Endothelial cell of umbilical vein (primary cell): ENCODE measurements around the gene ZNF827. TPM values are rescaled to one million over a fixed set of nuclear protein-coding genes. Genes with fewer than 3 reads are reported as not detected.
A peak's percentile ranks its signal among the peaks of the same experiment; 100 is the strongest.

Experiments
- BruUV-seq: library from RNA; stranded (reverse); fragments of 400-500 nt; replicated peaks from 2 replicates; lab custom pipeline; 2021; lab: Mats Ljungman, UMichigan
- CTCF ChIA-PET: fragments of 300-600, 350-600 bp; sonication (Branson Sonifier 250); formaldehyde crosslinking; loops from one replicate; lab custom pipeline; 2021; ENCODE audit warnings: antibody characterized with exemption, inconsistent platforms; lab: Charles Lee
- POLR2A ChIA-PET: fragments of 300-600, 350-600 bp; sonication (Branson Sonifier 250); formaldehyde crosslinking; loops from one replicate; lab custom pipeline; 2021; ENCODE audit warnings: antibody characterized with exemption, inconsistent platforms; lab: Charles Lee
- DNase-seq: peaks from one replicate; pipeline ENCODE4 v3.0.0-alpha.2; 2011; ENCODE audit warnings: low read depth, low spot score
- FAIRE-seq: peaks from 2 replicates; lab custom pipeline; 2011; peaks lifted over from hg19 to GRCh38; lab: Jason Lieb, UNC
- H2AFZ ChIP-seq: 2 replicates; pipeline ENCODE4 v1.6.0; 2012; ENCODE audit warnings: low read depth, low read length, control low read depth, inconsistent platforms
- H3K27ac ChIP-seq: 2 replicates; pipeline ENCODE4 v1.5.1; 2011; ENCODE audit warnings: low read depth, mild to moderate bottlenecking, control low read depth, low read length, moderate library complexity; ENCODE audit not compliant: insufficient read depth
- H3K27me3 ChIP-seq, 2 experiments: 2 replicates each; pipeline versions ENCODE4 v1.6.0 to v1.6.1; 2011; ENCODE audit warnings: low read length in 2 of 2, mixed read lengths in 1 of 2; ENCODE audit not compliant: control insufficient read depth in 2 of 2, insufficient read depth in 2 of 2
- H3K36me3 ChIP-seq, 2 experiments: 2 replicates in 1 of 2; 3 replicates in 1 of 2; pipeline ENCODE4 v1.5.1; 2011; ENCODE audit warnings: low read length in 2 of 2, mild to moderate bottlenecking in 1 of 2, moderate library complexity in 1 of 2; ENCODE audit not compliant: control insufficient read depth in 2 of 2, insufficient read depth in 2 of 2; ENCODE audit errors: extremely low read depth in 1 of 2
- H3K4me1 ChIP-seq: 3 replicates; pipeline ENCODE4 v1.5.1; 2011; ENCODE audit warnings: mild to moderate bottlenecking, low read length; ENCODE audit not compliant: control insufficient read depth, insufficient read depth; ENCODE audit errors: extremely low read depth
- H3K4me2 ChIP-seq: 2 replicates; pipeline ENCODE4 v1.6.1; 2011; ENCODE audit warnings: low read length, control low read depth, mixed read lengths; ENCODE audit not compliant: insufficient read depth
- H3K4me3 ChIP-seq, 3 experiments: fragments of 200-600 bp in 1 of 3; sonication (generic), shearing (Covaris generic) in 1 of 3; replicated peaks in 1 of 3; 2 replicates each; pipeline ENCODE4 v1.5.1; 2011 to 2016; ENCODE audit warnings: control low read depth in 3 of 3, low read length in 3 of 3, mild to moderate bottlenecking in 2 of 3, inconsistent platforms in 1 of 3, low read depth in 1 of 3, moderate library complexity in 1 of 3; ENCODE audit not compliant: insufficient read depth in 1 of 3
- H3K79me2 ChIP-seq: 2 replicates; pipeline ENCODE4 v1.6.0; 2012; ENCODE audit warnings: low read length, inconsistent platforms; ENCODE audit not compliant: control insufficient read depth, insufficient read depth
- H3K9ac ChIP-seq: replicated peaks from 2 replicates; pipeline ENCODE3; 2011; ENCODE audit warnings: low read length, control low read depth; ENCODE audit not compliant: insufficient read depth; ENCODE audit errors: extremely low read depth
- H3K9me1 ChIP-seq: replicated peaks from 3 replicates; pipeline ENCODE4 v1.6.0; 2011; ENCODE audit warnings: mild to moderate bottlenecking, low read length; ENCODE audit not compliant: control insufficient read depth, insufficient read depth; ENCODE audit errors: extremely low read depth
- H3K9me3 ChIP-seq: replicated peaks from 2 replicates; pipeline ENCODE4 v1.5.1; 2012; ENCODE audit warnings: low read length, inconsistent platforms; ENCODE audit not compliant: control insufficient read depth, insufficient read depth
- H4K20me1 ChIP-seq: replicated peaks from 2 replicates; pipeline ENCODE3; 2011; ENCODE audit warnings: mild to moderate bottlenecking, low read length; ENCODE audit not compliant: control insufficient read depth, insufficient read depth; ENCODE audit errors: extremely low read depth
- CTCF ChIP-seq, 2 donors: IDR thresholded peaks; 1 replicate in 1 of 2; 2 replicates in 1 of 2; pipeline ENCODE4 v1.5.1; 2011; ENCODE audit warnings: low read length in 2 of 2, mild to moderate bottlenecking in 2 of 2, moderate library complexity in 2 of 2, control low read depth in 1 of 2, inconsistent platforms in 1 of 2, low read depth in 1 of 2; ENCODE audit not compliant: insufficient read depth in 1 of 2; ENCODE audit errors: extremely low read depth in 1 of 2
- EZH2 ChIP-seq: IDR thresholded peaks from 2 replicates; pipeline ENCODE4 v1.6.1; 2012; ENCODE audit warnings: borderline replicate concordance, low read depth, mild to moderate bottlenecking, moderate library complexity, low read length, inconsistent platforms; ENCODE audit not compliant: severe bottlenecking
- FOS ChIP-seq: IDR thresholded peaks from 2 replicates; pipeline ENCODE4 v1.6.1; 2011; ENCODE audit warnings: mild to moderate bottlenecking, low read length, moderate library complexity, borderline replicate concordance; ENCODE audit not compliant: insufficient read depth
- GATA2 ChIP-seq: IDR thresholded peaks from 2 replicates; pipeline ENCODE4 v1.7.0; 2011; ENCODE audit warnings: low read depth, mild to moderate bottlenecking, moderate library complexity, mixed read lengths, low read length; ENCODE audit not compliant: insufficient read length, insufficient read depth
- JUN ChIP-seq: IDR thresholded peaks from 2 replicates; pipeline ENCODE4 v1.6.1; 2011; ENCODE audit warnings: borderline replicate concordance, low read depth; ENCODE audit not compliant: insufficient read length, insufficient read depth
- MAX ChIP-seq: IDR thresholded peaks from 2 replicates; pipeline ENCODE4 v1.6.1; 2011; ENCODE audit not compliant: insufficient read depth, insufficient read length
- MYC ChIP-seq: IDR thresholded peaks from one replicate; pipeline ENCODE4 v1.6.1; 2011; ENCODE audit warnings: mild to moderate bottlenecking, low read depth, low read length
- POLR2A ChIP-seq: IDR thresholded peaks from 2 replicates; pipeline ENCODE4 v1.6.1; 2012; ENCODE audit warnings: low read depth, mild to moderate bottlenecking, control low read depth, low read length
- POLR2AphosphoS5 ChIP-seq: IDR thresholded peaks from 2 replicates; pipeline ENCODE4 v1.6.1; 2012; ENCODE audit warnings: low read depth, mild to moderate bottlenecking, control low read depth, low read length, moderate library complexity; ENCODE audit not compliant: insufficient read depth
- dilution Hi-C: fragments of 300-500 bp; cut with MboI; formaldehyde crosslinking; loops from one replicate; pipeline ENCODE4 v1.15.0; 2019; ENCODE audit warnings: low sequenced_read_pairs; ENCODE audit not compliant: extremely low pct_ligation_motif_present
- intact Hi-C: fragments of 100-400 bp; cut with micrococcal nuclease; formaldehyde crosslinking; loops from one replicate; pipeline ENCODE4 v1.10.0; 2022
- polyA plus RNA-seq, 4 experiments: library from polyadenylated mRNA; depleted of rRNA in 3 of 4; stranded (reverse) in 3 of 4; unstranded in 1 of 4; fragments of >200 nt; gene quantifications; 2 replicates each; pipeline versions ENCODE4 v1.2.1 to v1.2.3, GENCODE V29; 2011 to 2012; ENCODE audit warnings: missing spikeins in 1 of 4
- total RNA-seq: library from RNA; stranded (reverse); gene quantifications from 2 replicates; pipeline ENCODE4 v1.2.3, GENCODE V29; 2021

ZNF827 gene
- total and polyA plus RNA-seq, 2 donors (not counting 3 experiments of a cell fraction or from before 2014, with no cell fraction given): 16.9 to 23.7 TPM

GRCh38 chr4:145956288-145956890 is 17.8 kb upstream of the ZNF827 start:
- H4K20me1 ChIP-seq: no peaks in the 10 kb centered on the region
- CTCF ChIA-PET: no interaction called here
- H3K9me3 ChIP-seq: no peaks in the 10 kb centered on the region
- POLR2A ChIA-PET: no interaction called here
- H3K9me1 ChIP-seq: no peaks in the 10 kb centered on the region
- H3K4me3 ChIP-seq: no peak overlapping the region
- dilution Hi-C loops: no loop called here
- H3K27ac ChIP-seq: no peak overlapping the region
- FAIRE-seq (peak; percentile 66), DNase-seq (peak; percentile 43)
- H3K4me2 ChIP-seq: no peak overlapping the region
- no TSS peak for BruUV-seq
- H2AFZ ChIP-seq: no peak overlapping the region
- no peaks in the 10 kb centered on the region for H3K79me2 ChIP-seq
- intact Hi-C loops: loop anchor here (1.0 to 5.0 kb wide), 3 partner anchors 339 to 960 kb away; partner anchors contain the start of gene MMAA
- TF ChIP-seq EZH2: no peak
- peak; percentile 68 to 77 for TF ChIP-seq CTCF (IDR thresholded peaks at IDR 0.05; ENCODE audit: extremely low read depth in 1 of 2, insufficient read depth in 1 of 2, low read depth in 1 of 2, low read length in 2 of 2)
- no peak for TF ChIP-seq FOS
- TF ChIP-seq POLR2A: no peak
- no peak for TF ChIP-seq MAX
- no peak for TF ChIP-seq JUN
- TF ChIP-seq POLR2AphosphoS5: no peak
- no peak for TF ChIP-seq MYC
- no peak for TF ChIP-seq GATA2
- no peaks in the 10 kb centered on the region for H3K36me3 ChIP-seq
- no peak overlapping the region for H3K9ac ChIP-seq
- no peaks in the 10 kb centered on the region for H3K27me3 ChIP-seq
- peaks cover 10% of the 10 kb centered on the region for H3K4me1 ChIP-seq
